K562 (cell line): ENCODE results near the gene FARSA. TPM values are rescaled to one million over a fixed set of nuclear protein-coding genes. Genes with fewer than 3 reads are reported as not detected.

Experiments
- CEBPG ChIP-seq, 3 experiments: fragments of 200-800 bp in 1 of 3; sonication (Bioruptor generic) in 1 of 3; sonication (generic) in 1 of 3; formaldehyde crosslinking in 1 of 3; IDR thresholded peaks in 2 of 3; conservative IDR thresholded peaks in 1 of 3; 2 replicates each; pipeline versions ENCODE4 v1.6.1 to v1.8.0; 2016 to 2022; ENCODE audit warnings: missing compliant biosample characterization in 2 of 3, missing genetic modification characterization in 2 of 3, mild to moderate bottlenecking in 1 of 3, missing genetic modification reagents in 1 of 3
- E2F5 ChIP-seq: sonication (generic); formaldehyde crosslinking; IDR thresholded peaks from 2 replicates; pipeline ENCODE4 v1.8.0; 2022; ENCODE audit warnings: mild to moderate bottlenecking, missing genetic modification reagents
- ERF ChIP-seq: fragments of 450-650 bp; formaldehyde crosslinking; IDR thresholded peaks from 2 replicates; pipeline ENCODE4 v1.4.0; 2020; ENCODE audit warnings: mild to moderate bottlenecking, mixed read lengths
- FIP1L1 ChIP-seq: fragments of 200-400 bp; formaldehyde crosslinking; IDR thresholded peaks from 2 replicates; pipeline ENCODE4 v1.6.1; 2018; ENCODE audit warnings: mild to moderate bottlenecking, low read depth, low read length; ENCODE audit not compliant: poor library complexity, severe bottlenecking
- FOS ChIP-seq: IDR thresholded peaks from 3 replicates; pipeline ENCODE4 v1.6.1; 2011; ENCODE audit not compliant: insufficient read length; ENCODE audit errors: extremely low read depth
- FOXP1 ChIP-seq: sonication (generic); formaldehyde crosslinking; IDR thresholded peaks from 2 replicates; pipeline ENCODE4 v1.8.0; 2022; ENCODE audit warnings: mild to moderate bottlenecking, missing genetic modification reagents
- GTF2E2 ChIP-seq: fragments of 200-800 bp; sonication (Bioruptor generic); IDR thresholded peaks from 2 replicates; pipeline ENCODE4 v1.6.1; 2016; ENCODE audit warnings: missing genetic modification characterization, missing compliant biosample characterization
- HNRNPK ChIP-seq: fragments of 200-400 bp; formaldehyde crosslinking; IDR thresholded peaks from one replicate; pipeline ENCODE4 v1.6.1; 2018; ENCODE audit warnings: mild to moderate bottlenecking, low read depth, low read length; ENCODE audit not compliant: poor library complexity, severe bottlenecking
- IRF1 ChIP-seq: sonication (generic); formaldehyde crosslinking; IDR thresholded peaks from 2 replicates; pipeline ENCODE4 v1.8.0; 2022; ENCODE audit warnings: missing genetic modification reagents, mild to moderate bottlenecking, borderline replicate concordance
- NELFE ChIP-seq: IDR thresholded peaks from 2 replicates; pipeline ENCODE4 v1.6.1; 2011; ENCODE audit warnings: mild to moderate bottlenecking; ENCODE audit not compliant: insufficient read depth, insufficient read length
- NRF1 ChIP-seq, 2 experiments: fragments of 450-650 bp; IDR thresholded peaks in 1 of 2; conservative IDR thresholded peaks in 1 of 2; 2 replicates each; pipeline ENCODE4 v1.6.1; 2014; ENCODE audit warnings: mild to moderate bottlenecking in 2 of 2
- PHF21A ChIP-seq: fragments of 450-650 bp; IDR thresholded peaks from 2 replicates; pipeline ENCODE4 v1.6.1; 2017; ENCODE audit warnings: low read depth, borderline replicate concordance
- SMARCE1 ChIP-seq: fragments of 450-650 bp; IDR thresholded peaks from 2 replicates; pipeline ENCODE4 v1.7.1; 2016; ENCODE audit warnings: mild to moderate bottlenecking
- STAT6 ChIP-seq: sonication (generic); formaldehyde crosslinking; IDR thresholded peaks from 2 replicates; pipeline ENCODE4 v1.8.1; 2023; ENCODE audit warnings: mild to moderate bottlenecking, missing genetic modification reagents
- ZBTB33 ChIP-seq: sonication (generic); formaldehyde crosslinking; IDR thresholded peaks from 2 replicates; pipeline ENCODE4 v1.8.1; 2023; ENCODE audit warnings: mild to moderate bottlenecking, missing genetic modification reagents
- ZNF263 ChIP-seq: sonication (generic); formaldehyde crosslinking; IDR thresholded peaks from 2 replicates; pipeline ENCODE4 v1.8.0; 2022; ENCODE audit warnings: mild to moderate bottlenecking, missing genetic modification reagents, borderline replicate concordance
- ZNF766 ChIP-seq: fragments of 200-800 bp; sonication (Bioruptor generic); conservative IDR thresholded peaks from 2 replicates; pipeline ENCODE4 v1.6.1; 2016; ENCODE audit warnings: missing genetic modification characterization, missing compliant biosample characterization
- polyA plus RNA-seq, 8 experiments: library from polyadenylated mRNA; depleted of rRNA in 4 of 8; stranded (reverse) in 5 of 8; unstranded in 3 of 8; fragments of >200 nt; fragmentation: Nextera tagmentation in 2 of 8; fragmentation: Illumina TruSeq in 1 of 8; extraction: Ambion mirVana in 2 of 8; extraction: Trizol in 1 of 8; gene quantifications; 2 replicates each; pipeline versions ENCODE4 v1.2.1 to v1.2.3, GENCODE V29; 2011 to 2014; ENCODE audit warnings: inconsistent platforms in 1 of 8, missing spikeins in 1 of 8
- total RNA-seq, 7 experiments: library from RNA; depleted of rRNA in 6 of 7; stranded (reverse); fragments of >200 nt in 6 of 7; fragmentation: Illumina TruSeq in 2 of 7; extraction: Trizol in 2 of 7; gene quantifications; 2 replicates each; pipeline versions ENCODE4 v1.2.1 to v1.2.3, GENCODE V29; 2011 to 2021; ENCODE audit warnings: low replicate concordance in 1 of 7

Gene FARSA
- total and polyA plus RNA-seq, 9 of the 15 experiments (the other 6 are each of a cell fraction or from before 2014, with no cell fraction given) = 25.2 to 237 (median 89.6) TPM

GRCh38 chr19:12938779-12939601 lies 5.5 kb upstream of the FARSA start (continued):
- peak; percentile 97; the same call in 1 of the 2 replicates for TF ChIP-seq STAT6 (CRISPR knock-in tag)
- TF ChIP-seq ZNF766 (CRISPR knock-in tag) = peak; percentile 52; the same call in 1 of the 2 replicates
- peak; percentile 47 for TF ChIP-seq ZNF263 (CRISPR knock-in tag)
- 0 out of 2 replicates have a peak, but pooled peaks have one; percentile 6 for TF ChIP-seq PHF21A
- 0 out of 2 replicates have a peak, but pooled peaks have one; percentile 42 for TF ChIP-seq SMARCE1
- no peak for TF ChIP-seq ZBTB33
- TF ChIP-seq ERF (CRISPR knock-in tag) = 0 out of 2 replicates have a peak, but pooled peaks have one; percentile 11
- TF ChIP-seq CEBPG (CRISPR knock-in tag; IDR thresholded peaks at IDR 0.05) = peak; percentile 29; the same call in 1 of the 2 replicates
- TF ChIP-seq CEBPG (tag; conservative IDR thresholded peaks at IDR 0.05 in 1 of 2, IDR thresholded peaks at IDR 0.05 in 1 of 2) = no peak
- TF ChIP-seq E2F5 (CRISPR knock-in tag) = 0 out of 2 replicates have a peak, but pooled peaks have one; percentile 54
- TF ChIP-seq FIP1L1 = peak; percentile 55
- peak; percentile 64; the same call in 1 of the 2 replicates for TF ChIP-seq GTF2E2
- no peak for TF ChIP-seq NELFE
- TF ChIP-seq FOS = no peak
- TF ChIP-seq FOXP1 = peak; percentile 22; the same call in 1 of the 2 replicates
- TF ChIP-seq HNRNPK = no peak
- 0 out of 2 replicates have a peak, but pooled peaks have one; percentile 58 for TF ChIP-seq IRF1 (CRISPR knock-in tag)
- no peak for TF ChIP-seq NRF1 (conservative IDR thresholded peaks at IDR 0.05 in 1 of 2, IDR thresholded peaks at IDR 0.05 in 1 of 2)
